ENCODE results near the gene LRRC74B.

DNA sequence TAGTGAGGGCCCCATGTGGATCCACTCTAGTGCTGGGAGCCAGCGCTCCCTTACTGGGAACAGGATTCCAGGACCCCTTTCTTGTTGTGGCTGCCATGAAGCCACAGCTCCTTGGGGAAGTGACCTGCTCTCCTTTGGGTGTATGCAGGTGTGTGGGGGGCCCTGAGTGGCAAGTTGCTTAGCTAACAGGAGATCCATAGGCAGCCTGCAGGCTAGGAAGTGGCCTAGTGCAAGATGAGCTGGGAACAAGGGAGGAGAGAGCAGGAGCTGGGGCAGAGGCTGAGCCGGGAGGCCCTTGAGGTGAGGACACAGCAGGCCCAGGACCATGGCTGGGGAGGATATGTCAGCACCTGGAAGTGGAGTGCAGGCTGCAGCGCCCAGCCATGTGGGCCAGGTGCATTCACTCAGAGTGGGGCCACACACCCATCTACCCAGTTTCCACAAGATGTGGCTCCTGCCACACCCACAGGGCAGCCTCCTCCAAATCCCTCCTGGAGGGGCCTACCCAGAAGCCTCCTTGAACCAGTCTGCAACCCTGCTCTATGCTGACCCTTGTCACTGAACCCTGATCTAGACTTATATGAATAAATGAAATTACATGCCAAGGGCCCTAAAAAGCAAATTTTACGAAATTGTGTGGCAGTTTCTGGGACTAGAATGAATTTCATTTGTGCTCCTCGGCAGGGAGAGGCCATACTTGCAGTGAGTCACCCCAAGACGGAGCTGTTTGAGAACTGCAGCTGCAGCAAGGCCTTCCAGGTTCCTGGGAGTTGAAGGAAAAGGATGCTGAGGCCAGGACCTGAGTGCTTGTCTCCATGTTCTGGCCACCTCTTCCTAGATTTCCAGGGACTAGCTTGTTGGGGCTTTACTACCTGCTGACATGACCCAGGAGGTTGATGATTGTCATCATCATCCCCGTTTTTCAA, 47.1 kb upstream of the LRRC74B start:
- TF ChIP-seq, protein P1, sequence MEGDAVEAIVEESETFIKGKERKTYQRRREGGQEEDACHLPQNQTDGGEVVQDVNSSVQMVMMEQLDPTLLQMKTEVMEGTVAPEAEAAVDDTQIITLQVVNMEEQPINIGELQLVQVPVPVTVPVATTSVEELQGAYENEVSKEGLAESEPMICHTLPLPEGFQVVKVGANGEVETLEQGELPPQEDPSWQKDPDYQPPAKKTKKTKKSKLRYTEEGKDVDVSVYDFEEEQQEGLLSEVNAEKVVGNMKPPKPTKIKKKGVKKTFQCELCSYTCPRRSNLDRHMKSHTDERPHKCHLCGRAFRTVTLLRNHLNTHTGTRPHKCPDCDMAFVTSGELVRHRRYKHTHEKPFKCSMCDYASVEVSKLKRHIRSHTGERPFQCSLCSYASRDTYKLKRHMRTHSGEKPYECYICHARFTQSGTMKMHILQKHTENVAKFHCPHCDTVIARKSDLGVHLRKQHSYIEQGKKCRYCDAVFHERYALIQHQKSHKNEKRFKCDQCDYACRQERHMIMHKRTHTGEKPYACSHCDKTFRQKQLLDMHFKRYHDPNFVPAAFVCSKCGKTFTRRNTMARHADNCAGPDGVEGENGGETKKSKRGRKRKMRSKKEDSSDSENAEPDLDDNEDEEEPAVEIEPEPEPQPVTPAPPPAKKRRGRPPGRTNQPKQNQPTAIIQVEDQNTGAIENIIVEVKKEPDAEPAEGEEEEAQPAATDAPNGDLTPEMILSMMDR (IDR thresholded peaks at IDR 0.05) = no peak
- TF ChIP-seq POLR2AphosphoS5 (IDR thresholded peaks at IDR 0.05) (no peak), POLR2A (IDR thresholded peaks at IDR 0.05) (no peak), EP300 (IDR thresholded peaks at IDR 0.05; ENCODE audit: low read depth) (no peak)

All from transverse colon (tissue), 4 donors.